ENCODE results near the gene APOBEC3C.

GRCh38 chr22:38987171-38987895 lies 26.7 kb upstream of the APOBEC3C start:
- TF ChIP-seq CTCF (IDR thresholded peaks at IDR 0.05; ENCODE audit: poor library complexity, severe bottlenecking), result no peak
- no peak for TF ChIP-seq TAF1 (IDR thresholded peaks at IDR 0.05; ENCODE audit: low read depth)
- no peak for TF ChIP-seq REST (IDR thresholded peaks at IDR 0.05; ENCODE audit: borderline replicate concordance)
- no peak for TF ChIP-seq EZH2 (IDR thresholded peaks at IDR 0.05; ENCODE audit: borderline replicate concordance, insufficient read depth, low read length, poor library complexity, severe bottlenecking)
- no peak for TF ChIP-seq POLR2AphosphoS5 (IDR thresholded peaks at IDR 0.05)
- no peak for TF ChIP-seq EP300 (conservative IDR thresholded peaks at IDR 0.05; ENCODE audit: poor library complexity, severe bottlenecking)
- TF ChIP-seq SMC3 (conservative IDR thresholded peaks at IDR 0.05; ENCODE audit: poor library complexity), result no peak

All from neural cell (in vitro differentiated cells).